SK-MEL-5 (cell line): Measurements from ENCODE around the gene FLVCR1. TPM values are rescaled to one million over a fixed set of nuclear protein-coding genes. Genes with fewer than 3 reads are reported as not detected.
A peak's percentile ranks its signal among the peaks of the same experiment; 100 is the strongest.
"Not testable (repeated sequence)": the region's sequence is repeated elsewhere in the genome, so short reads cannot be mapped to it uniquely, and the experiment has no call there.

ENCODE experiments used
- DNase-seq: peaks from one replicate; pipeline ENCODE4 v3.0.0-alpha.2; 2016; ENCODE audit warnings: low read depth, low spot score
- in situ Hi-C: cut with HindIII; loops from 2 replicates; pipeline ENCODE4 v1.10.0; 2016; ENCODE audit warnings: low sequenced_read_pairs, high pct_unique_total_duplicates, low pct_unique_long_range_greater_than_20kb
- polyA plus RNA-seq, 2 experiments: library from polyadenylated mRNA; depleted of rRNA; stranded (reverse); fragments of >200 nt; gene quantifications; 2 replicates each; pipeline ENCODE4 v1.2.3, GENCODE V29; 2015
- total RNA-seq: library from RNA; depleted of rRNA; stranded (reverse); fragments of >200 nt; shearing (Covaris generic); gene quantifications from 2 replicates; pipeline ENCODE4 v1.2.3, GENCODE V29; 2014; rRNA removed

The FLVCR1 gene
- total RNA-seq: 17.3 and 17.7 TPM in 2 replicates
- 7.0 and 7.6 TPM in 2 replicates for polyA plus RNA-seq (2015; cell fraction: cytosol; rRNA removed)
- polyA plus RNA-seq (2015; cell fraction: nucleus; rRNA removed): 10.7 and 13.5 TPM in 2 replicates

DNA sequence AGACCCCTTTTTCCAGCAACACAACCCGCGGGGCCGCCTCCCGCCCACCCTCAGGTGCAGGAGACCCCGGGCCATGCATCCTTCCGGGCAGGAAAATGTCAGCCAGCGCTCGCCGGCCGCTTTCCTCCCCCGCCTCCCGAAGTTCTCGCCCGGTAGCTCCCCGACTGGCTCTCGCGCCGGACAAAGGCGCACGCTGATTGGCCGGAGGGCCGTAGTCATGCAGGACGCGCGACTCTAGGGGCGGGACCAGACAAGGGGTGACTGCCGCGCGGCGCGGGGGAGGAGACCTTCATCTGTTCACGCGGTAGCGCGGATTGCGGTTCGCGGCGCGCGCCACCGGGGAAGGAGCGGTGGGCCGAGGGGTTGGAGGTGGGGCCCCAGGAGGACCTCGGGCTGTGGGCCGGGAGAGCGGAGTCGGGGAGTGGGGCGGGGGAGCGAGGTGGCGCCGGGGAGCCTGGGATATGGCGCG lies at the start of gene FLVCR1:
Gene FLVCR1, plus strand, starts transcription at position 284 of the 469 bp plus-strand sequence. Its CDS starts 178 bp downstream, at position 462.
- peak; percentile 94 for DNase-seq
- in situ Hi-C loops: no loop called here

DNA sequence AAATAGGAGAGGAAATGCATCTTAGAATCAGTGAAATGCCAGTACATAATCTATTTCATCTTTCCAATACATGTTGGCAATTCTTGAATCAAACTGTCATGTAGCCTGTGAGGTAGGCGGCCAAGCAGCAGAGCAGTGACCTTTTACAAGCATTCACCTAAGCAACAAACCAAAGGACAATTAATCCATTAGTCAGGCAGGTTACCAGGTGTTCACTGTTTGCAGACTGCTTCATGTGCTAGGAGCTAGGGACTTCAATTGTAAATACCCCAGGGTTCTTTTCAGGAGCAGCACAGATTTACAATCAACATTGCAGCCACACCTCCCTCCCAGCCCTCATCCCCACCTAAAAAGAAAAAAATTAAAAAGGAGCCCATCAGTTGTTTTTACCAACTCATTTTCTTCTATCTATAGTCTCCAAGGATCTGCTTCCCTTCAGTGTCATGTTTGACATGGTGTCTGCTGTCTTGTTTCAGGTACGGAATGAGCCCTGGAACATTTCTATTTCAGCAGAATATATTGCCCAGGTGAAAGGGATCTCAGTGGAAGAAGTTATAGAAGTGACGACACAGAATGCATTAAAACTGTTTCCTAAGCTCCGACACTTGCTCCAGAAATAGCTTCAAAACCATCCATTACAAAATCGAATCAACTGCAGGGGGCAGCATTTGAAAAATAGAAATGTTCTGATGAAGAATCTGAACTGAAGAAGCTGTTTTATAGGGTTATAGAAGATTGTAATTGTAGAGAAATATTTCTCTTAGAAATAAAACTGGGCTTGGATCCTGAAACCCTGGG lies 43.3 kb upstream of the FLVCR1 start:
- peak; percentile 64 for DNase-seq
- in situ Hi-C loops: no loop called here

DNA sequence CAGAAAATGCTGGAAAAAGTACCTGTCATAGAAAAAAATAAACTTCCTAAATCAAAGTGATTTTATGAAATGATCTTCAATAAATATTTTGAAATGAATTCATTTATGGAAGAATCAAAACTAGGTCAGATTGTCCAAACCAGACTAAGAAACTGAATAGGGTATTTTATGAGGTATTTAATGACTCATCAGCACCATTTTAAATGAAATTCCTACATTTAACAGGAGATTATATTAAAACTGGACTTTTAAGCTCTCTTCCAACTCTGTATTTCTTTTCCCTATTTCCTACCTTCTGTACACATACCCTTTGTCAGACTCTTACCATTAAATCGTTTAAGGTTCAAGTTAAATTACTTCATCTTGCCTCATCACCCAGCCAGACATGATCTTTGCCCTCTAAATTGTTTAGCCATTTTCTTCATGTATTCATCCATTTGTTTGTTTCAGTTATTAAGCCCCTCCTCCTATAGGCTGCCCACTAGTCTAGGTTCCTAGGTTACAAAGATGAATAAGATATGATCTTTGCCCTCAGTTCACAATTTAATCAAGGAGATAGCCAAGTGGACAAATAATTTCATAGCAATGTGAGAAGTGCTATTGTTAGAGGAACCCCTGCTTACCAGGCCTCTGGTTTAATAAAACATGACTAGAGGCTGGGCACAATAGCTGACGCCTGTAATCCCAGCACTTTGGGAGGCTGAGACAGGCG lies 41.4 kb upstream of the FLVCR1 start:
- no peak for DNase-seq
- in situ Hi-C loops: no loop called here

DNA sequence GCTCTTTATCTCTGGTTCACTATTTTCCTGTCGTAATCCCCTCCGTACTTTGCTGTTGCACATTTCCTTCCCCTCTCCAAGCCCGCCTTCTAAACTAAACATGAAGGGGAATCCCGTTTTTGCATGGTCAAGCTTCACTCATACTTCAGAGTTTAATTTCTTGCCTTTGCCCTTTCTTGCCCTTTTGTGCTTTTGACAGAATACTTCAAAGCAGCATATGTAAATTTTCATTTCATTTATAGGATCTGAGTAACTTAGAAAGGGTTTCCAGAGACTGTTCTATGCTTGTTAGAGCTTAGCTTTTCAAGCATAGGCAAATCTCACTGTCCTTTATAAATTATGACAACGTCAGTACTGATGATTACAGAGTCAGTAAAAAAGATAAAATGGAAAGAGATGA lies 38.3 kb upstream of the FLVCR1 start:
- DNase-seq: no peak
- in situ Hi-C loops: no loop called here

DNA sequence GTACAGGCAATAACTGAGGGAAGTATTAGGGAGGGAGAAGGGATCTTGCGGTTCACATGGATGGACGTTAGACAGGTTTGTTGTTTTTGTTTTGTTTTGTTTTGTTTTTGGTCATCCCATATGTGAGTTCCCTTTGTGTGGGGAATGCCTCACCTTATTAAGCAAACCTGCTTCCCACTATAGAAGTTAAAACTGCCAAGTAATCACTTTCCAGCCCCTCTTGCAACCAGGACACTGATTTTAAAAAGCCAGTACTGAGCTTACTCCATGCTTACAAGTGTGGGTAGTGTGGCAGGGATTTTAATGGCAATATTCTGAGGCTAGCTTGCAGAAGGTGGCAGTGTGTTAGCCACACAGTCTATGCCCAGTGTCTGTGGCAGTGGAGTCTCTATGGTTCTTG lies 37.1 kb upstream of the FLVCR1 start:
- no peak for DNase-seq
- in situ Hi-C loops: no loop called here

DNA sequence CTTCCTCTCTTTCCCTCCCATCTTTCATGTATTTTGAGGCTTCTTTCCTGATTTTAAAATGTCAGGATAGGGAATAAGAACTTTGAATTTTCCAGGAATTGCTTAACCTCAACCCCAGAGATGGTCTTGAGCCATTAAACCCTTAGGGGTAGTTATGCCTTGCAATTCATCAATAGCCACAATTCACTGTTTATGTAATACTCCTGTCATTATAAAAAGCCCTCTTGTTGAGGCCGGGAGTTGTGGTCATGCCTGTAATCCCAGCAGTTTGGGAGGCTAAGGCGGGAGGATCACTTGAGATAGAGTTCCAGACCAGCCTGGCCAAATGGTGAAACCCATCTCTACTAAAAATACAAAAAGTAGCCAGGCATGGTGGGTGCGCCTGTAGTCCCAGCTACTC lies 35.1 kb upstream of the FLVCR1 start:
- in situ Hi-C loops: no loop called here
- DNase-seq: peak; percentile 52

DNA sequence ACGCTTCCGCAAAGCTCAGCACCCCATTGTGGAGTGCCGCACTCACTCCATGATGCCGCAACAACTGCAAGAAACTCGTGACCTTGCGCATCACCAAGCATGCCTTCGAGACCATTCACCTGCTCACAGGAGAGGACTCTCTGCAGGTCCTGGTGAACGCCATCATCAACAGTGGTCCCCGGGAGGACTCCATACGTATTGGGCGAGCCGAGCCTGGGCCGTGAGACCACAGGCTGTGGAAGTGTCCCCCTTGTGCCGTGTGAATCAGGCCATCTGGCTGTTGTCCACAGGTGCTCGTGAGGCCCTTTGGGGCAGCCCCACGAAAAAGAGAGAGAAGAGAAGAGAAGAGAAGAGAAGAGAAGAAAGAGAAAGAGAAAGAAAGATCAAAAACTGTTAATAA lies 33.9 kb upstream of the FLVCR1 start:
- DNase-seq: no peak
- in situ Hi-C loops: no loop called here

DNA sequence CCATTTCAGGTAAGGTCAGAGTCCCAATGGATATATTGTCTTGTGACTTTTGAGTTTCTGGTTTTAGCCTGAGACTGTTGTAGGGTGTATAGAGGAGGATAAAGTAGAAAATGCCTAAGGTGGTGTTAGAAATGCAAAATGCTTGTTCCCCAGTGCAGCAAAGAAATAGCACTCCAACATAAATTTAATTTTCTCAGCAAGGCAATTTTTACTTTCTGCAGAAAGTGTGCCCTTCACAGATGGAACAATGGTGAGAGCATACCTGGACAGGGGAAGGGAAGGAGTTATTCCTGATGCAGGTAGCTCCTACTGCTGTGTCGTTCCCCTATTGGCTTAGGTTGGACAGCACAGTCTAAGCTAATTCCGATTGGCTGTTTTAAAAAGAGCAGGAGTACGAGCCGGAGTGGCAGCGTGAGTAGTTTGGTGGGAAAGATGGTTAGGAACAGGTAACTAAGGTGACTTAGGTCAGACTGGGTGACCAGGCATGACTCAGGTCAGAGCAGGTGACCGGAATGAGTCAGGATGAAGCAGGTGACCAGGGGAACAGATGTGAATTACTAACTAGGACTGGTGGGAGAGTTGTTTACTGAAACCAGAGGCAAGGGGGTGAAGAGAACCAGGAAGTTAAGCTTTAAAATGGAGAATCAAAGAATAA lies 32.1 kb upstream of the FLVCR1 start:
- in situ Hi-C loops: no loop called here
- no peak for DNase-seq

DNA sequence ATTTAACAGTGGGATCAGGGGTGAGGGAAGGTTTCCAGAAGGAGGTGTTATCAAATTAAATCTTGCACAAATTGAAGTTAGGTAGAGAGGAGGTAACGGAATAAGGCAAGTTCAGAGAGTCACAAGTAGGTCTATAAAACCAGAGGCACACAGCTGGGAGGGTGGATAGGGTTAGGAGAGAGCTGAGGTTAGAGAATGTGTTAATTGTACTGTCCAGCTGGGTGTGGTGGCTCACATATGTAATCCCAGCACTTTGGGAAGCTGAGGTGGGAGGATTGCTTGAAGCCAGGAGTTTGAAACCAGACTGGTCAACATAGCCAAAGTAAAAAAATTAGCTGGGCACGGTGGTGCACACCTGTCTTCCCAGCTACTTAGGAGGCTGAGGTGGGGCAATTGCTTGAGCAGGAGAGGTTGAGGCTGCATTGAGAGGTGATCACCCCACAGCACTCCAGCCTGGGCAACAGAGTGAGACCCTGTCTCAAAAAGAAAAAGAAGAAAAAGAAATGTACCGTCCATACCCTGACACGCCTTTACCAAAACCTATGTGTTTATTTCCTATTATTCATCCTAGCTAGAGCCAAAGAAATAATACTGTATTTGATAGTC lies 30.8 kb upstream of the FLVCR1 start:
- no peak for DNase-seq
- in situ Hi-C loops: no loop called here

DNA sequence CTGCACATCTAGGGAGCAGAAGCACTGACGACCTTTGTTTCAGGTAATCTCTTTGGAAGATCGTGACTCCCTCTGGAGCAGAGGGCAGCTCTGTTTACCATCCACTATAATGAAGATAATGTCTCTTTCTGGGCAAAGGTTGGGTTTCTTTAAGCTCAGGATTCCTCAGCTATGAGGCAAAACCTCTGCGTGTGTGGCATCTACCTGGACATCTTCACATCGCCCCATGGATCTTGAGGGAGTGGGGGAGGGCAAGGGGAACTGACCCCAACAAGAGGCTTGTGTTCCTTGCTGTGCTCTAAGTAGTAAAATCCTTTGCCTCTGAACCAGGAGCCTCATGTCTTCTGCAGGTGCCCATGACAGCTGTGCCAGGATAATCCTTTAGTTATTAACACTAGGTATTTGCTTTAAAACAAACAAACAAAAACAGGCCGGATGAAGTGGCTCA lies 30.2 kb upstream of the FLVCR1 start:
- in situ Hi-C loops: no loop called here
- no peak for DNase-seq

DNA sequence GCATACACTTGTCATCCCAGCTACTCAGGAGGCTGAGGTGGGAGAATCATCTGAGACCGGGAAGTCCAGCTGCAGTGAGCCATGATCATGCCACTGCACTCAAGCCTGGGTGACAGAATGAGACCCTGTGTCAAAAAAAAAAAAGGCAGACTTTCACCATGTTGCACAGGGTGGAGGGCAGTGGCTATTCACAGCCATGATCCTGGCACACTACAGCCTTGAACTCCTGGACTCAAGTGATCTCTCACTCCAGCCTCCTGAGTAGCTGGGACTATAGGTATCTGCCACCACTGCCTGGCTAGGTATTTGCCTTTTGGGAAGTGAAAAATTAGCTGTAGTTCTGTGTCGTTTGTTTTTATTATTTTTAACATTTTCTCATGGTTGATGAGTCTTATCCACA lies 29.7 kb upstream of the FLVCR1 start:
- in situ Hi-C loops: no loop called here
- DNase-seq: no peak

DNA sequence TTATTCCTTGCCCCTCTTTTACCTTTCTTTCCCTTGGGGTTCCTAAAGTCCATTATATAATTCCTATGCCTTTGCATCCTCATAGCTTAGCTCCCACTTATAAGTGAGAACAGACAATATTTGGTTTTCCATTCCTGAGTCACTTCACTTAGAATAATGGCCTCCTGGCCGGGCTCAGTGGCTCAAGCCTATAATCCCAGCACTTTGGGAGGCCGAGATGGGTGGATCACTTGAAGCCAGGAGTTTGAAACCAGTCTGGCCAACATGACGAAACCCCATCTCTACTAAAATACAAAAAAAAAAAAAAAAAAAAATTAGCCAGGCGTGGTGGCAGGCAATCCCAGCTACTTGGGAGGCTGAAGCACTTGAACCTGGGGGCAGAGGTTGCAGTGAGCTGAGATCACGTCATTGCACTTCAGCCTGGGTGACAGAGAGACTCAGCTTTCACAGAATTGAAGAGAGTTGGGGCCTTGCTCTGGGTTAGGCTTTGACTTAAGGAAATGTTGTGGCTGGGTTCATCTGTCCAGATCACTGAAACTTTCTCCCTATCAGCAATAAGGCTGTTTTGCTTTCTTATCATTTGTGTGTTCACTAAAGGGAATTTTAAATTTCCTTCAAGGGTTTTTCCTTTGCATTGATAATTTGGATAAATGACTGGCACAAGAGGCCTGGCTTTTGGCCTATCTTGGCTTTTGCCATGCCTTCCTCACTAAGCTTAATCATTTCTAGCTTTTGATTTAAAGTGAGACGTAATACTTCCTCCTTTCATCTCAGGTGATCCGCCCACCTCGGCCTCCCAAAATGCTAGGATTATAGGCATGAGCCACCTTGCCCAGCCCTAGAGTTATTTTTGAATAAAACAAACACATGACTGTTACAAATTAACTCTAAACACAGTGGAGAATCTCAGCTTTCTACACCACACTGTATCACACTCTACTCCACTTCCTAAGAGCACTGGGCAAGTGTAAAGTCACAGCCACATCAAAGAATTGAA lies 24.6 kb upstream of the FLVCR1 start:
- DNase-seq, in situ Hi-C loops: not testable (repeated sequence)

DNA sequence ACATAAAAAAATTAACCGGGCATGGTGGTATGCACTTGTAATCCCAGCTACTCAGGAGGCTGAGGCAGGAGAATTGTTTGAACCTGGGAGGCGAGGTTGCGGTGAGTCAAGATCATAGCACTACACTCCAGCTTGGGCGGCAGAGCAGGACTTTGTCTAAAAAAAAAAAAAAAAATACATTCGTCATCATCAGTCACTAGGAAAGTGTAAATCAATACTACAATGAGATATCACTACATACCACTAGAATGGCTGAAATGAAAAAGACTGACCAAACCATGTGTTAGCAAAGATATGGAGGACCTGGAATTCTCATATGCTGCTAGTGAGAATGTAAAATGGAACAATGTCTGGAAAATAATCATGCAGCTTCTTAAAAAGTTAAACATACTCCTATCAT lies 19.9 kb upstream of the FLVCR1 start:
- in situ Hi-C loops: no loop called here
- DNase-seq: no peak

DNA sequence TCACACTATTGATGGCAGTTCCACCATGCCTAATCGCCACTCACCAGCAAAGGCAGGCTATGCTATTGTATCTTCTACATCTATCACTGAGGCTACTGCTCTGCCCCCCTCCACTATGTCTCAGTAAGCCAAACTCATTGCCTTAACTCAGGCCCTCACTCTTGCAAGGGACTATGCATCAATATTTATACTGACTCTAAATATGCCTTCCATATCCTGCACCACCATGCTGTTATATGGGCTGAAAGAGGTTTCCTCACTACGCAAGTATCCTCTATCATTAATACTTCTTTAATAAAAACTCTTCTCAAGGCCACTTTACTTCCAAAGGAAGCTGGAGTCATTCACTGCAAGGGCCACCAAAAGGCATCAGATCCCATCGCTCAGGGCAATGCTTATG lies 13.6 kb upstream of the FLVCR1 start:
- in situ Hi-C loops: not testable (repeated sequence)

DNA sequence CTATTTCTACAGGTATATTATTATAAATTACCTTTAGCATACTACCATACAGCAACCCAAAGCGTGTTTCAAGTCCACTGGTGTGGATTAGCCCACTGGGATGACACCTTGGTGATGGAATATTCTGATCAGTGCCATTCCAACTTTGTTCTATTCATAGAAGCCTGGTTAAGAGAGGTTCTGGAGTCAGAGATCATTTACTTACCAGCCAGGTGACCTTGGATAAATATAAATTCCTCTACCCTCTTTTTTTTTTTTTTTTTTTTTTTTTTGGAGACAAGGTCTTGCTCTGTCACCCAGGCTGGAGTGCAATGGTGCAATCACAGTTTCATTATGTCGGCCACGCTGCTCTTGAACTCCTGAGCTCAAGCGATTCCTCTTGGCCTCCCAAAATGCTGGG lies 10.5 kb upstream of the FLVCR1 start, which contains the start of gene SPATA45:
Gene SPATA45, minus strand, starts transcription at position 101 of the 400 bp plus-strand sequence. CDS start 11,500 bp downstream, outside the sequence.
- in situ Hi-C loops: no loop called here

More for the DNA sequence above, 13.6 kb upstream of the FLVCR1 start:
- DNase-seq: not testable (repeated sequence)

DNA sequence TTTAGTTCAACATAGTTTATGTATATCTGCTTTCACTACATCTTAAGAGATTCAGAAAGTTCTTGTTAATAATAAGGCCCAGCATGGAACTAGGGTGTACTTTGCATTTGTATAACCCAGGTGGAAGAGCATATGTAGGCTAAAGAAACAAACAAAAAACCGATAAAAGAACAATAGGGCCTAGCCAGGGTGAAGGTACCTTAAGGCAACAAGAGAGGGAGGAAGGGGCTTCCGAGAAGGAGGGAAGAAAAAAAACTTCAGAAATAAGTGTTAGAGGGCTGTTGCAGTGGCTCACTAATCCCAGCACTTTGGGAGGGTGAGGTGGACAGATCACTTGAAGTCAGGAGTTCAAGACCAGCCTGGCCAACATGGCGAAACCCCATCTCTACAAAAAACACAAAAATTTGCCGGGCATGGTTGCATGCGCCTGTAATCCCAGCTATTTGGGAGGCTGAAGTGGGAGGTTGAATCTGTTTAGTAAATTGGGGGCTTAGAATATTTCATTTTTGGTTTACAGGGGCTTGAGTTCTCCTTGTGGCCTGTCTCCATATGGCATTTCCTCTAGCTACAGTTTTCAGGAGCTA lies 5.9 kb upstream of the FLVCR1 start:
- no peak for DNase-seq
- in situ Hi-C loops: no loop called here

More for the DNA sequence above, 10.5 kb upstream of the FLVCR1 start, which contains the start of gene SPATA45:
- no peak for DNase-seq
